NCI-H146 (cell line): ENCODE measurements around the gene GDA.

ENCODE experiments used
- DNase-seq: peaks from one replicate; lab custom pipeline; 2025; lab: John Stamatoyannopoulos, UW

The GDA gene

GRCh38 chr9:72149231-72149975 is at the start of gene GDA:
TSS of gene GDA (plus strand) at chr9:72149440. CDS start at chr9:72149560, 120 bp downstream.
- DNase-seq, result no peak

- no peak for DNase-seq
These were observed 46.7 kb upstream of the GDA start for GRCh38 chr9:72102520-72102919.

GRCh38 chr9:72113056-72113455 is 36.2 kb upstream of the GDA start:
- DNase-seq, result no peak

GRCh38 chr9:72119853-72120252 is 29.4 kb upstream of the GDA start:
- DNase-seq, result no peak

- DNase-seq, result no peak
These were observed 24.3 kb upstream of the GDA start for GRCh38 chr9:72124947-72125346.

- DNase-seq, result no peak
These were observed 21.5 kb upstream of the GDA start for GRCh38 chr9:72127753-72128152.

GRCh38 chr9:72128526-72128925 is 20.7 kb upstream of the GDA start:
- no peak for DNase-seq

- no peak for DNase-seq
These were observed 19.7 kb upstream of the GDA start for GRCh38 chr9:72129271-72130156.

GRCh38 chr9:72130321-72130720 is 18.9 kb upstream of the GDA start:
- no peak for DNase-seq

GRCh38 chr9:72131206-72131605 is 18.0 kb upstream of the GDA start:
- DNase-seq, result no peak

- no peak for DNase-seq
These were observed 17.2 kb upstream of the GDA start for GRCh38 chr9:72132052-72132451.

GRCh38 chr9:72133365-72134035 is 15.7 kb upstream of the GDA start:
- no peak for DNase-seq

- DNase-seq, result no peak
These were observed 14.4 kb upstream of the GDA start for GRCh38 chr9:72134801-72135200.

GRCh38 chr9:72137697-72138365 is 11.4 kb upstream of the GDA start:
- DNase-seq, result no peak

GRCh38 chr9:72139226-72139625 is 10.0 kb upstream of the GDA start:
- no peak for DNase-seq

GRCh38 chr9:72140586-72140985 is 8.7 kb upstream of the GDA start:
- DNase-seq, result no peak

GRCh38 chr9:72141484-72141883 is 7.8 kb upstream of the GDA start:
- no peak for DNase-seq

- DNase-seq, result no peak
These were observed 4.3 kb upstream of the GDA start for GRCh38 chr9:72144756-72145492.

GRCh38 chr9:72145733-72146505 is 3.3 kb upstream of the GDA start:
- DNase-seq, result no peak

GRCh38 chr9:72147676-72148075 is 1.6 kb upstream of the GDA start:
- no peak for DNase-seq

- DNase-seq, result no peak
These were observed 887 bp downstream of the GDA start for GRCh38 chr9:72150127-72150526.
